ENCODE data around the gene MPG. TPM values are rescaled to one million over a fixed set of nuclear protein-coding genes. Genes with fewer than 3 reads are reported as not detected.

MPG gene
- total and polyA plus RNA-seq, 10 of the 15 experiments (the other 5 are each of a cell fraction or from before 2014, with no cell fraction given): 0.32 to 193 (median 55.7) TPM

GRCh38 chr16:84718-85406, 6.8 kb downstream of the MPG start (continued):
- TF ChIP-seq HDAC6 (IDR thresholded peaks at IDR 0.05; ENCODE audit: unreplicated experiment): peak; percentile 38
- peak; percentile 64 for TF ChIP-seq MTA2 (IDR thresholded peaks at IDR 0.05; ENCODE audit: low read depth)
- TF ChIP-seq CREM (IDR thresholded peaks at IDR 0.05; ENCODE audit: low read depth): 0 out of 2 replicates have a peak, but pooled peaks have one; percentile 6
- peak; percentile 85 for TF ChIP-seq PKNOX1 (IDR thresholded peaks at IDR 0.05)
- TF ChIP-seq NR2C1 (IDR thresholded peaks at IDR 0.05): no peak
- no peak for TF ChIP-seq NKRF (conservative IDR thresholded peaks at IDR 0.05)
- peak; percentile 64; the same call in 1 of the 2 replicates for TF ChIP-seq JUND (IDR thresholded peaks at IDR 0.05; ENCODE audit: low read depth, low read length)
- no peak for TF ChIP-seq USF2 (IDR thresholded peaks at IDR 0.05; ENCODE audit: borderline replicate concordance, low read depth, low read length)
- TF ChIP-seq EGR1 (IDR thresholded peaks at IDR 0.05; ENCODE audit: borderline replicate concordance in 1 of 2, low read depth in 2 of 2, low read length in 2 of 2): peak in 1 of 2 experiments; percentile 79; a peak in 2 of 3 replicates
- no peak for TF ChIP-seq BRCA1 (IDR thresholded peaks at IDR 0.05; ENCODE audit: low read depth, low read length)
- TF ChIP-seq ZNF687 (IDR thresholded peaks at IDR 0.05): peak; percentile 88; the same call in 1 of the 2 replicates
- no peak for TF ChIP-seq ESRRA (IDR thresholded peaks at IDR 0.05; ENCODE audit: low read length)
- no peak for TF ChIP-seq SREBF1 (IDR thresholded peaks at IDR 0.05; ENCODE audit: low read length)
- TF ChIP-seq TARDBP (IDR thresholded peaks at IDR 0.05; ENCODE audit: borderline replicate concordance): no peak
- TF ChIP-seq ZNF592 (IDR thresholded peaks at IDR 0.05): no peak
- TF ChIP-seq EED (IDR thresholded peaks at IDR 0.05; ENCODE audit: low read depth): no peak
- peak; percentile 90 for TF ChIP-seq SPI1 (IDR thresholded peaks at IDR 0.05; ENCODE audit: borderline replicate concordance, insufficient read depth, low read depth, low read length)

Data from GM12878 (cell line).